ENCODE results near the gene TTC23.

Gene TTC23

DNA sequence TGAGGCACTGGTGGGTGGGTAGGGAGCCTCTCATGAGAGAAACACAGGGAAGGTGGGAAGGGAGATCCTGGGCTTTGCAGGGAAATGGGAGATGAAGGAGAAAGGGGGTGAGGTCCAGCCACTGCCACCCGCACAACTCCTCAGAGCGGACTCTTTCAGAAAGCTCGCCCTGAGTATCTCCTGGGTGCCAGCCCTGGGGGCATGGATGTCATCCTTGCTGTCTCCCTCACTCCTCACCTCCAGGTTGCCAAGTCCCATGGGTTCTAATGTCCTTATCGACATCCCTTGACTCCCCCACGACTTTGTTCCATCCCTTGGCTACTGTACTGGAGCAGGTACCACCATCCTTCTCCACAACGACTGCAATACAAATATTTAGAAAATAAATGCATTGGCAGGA, 103.6 kb downstream of the TTC23 start:
- no peak for DNase-seq (ENCODE audit: low read depth)
- H3K4me3 ChIP-seq (ENCODE audit: low read length), result no peak overlapping the region
- TF ChIP-seq, protein P1, sequence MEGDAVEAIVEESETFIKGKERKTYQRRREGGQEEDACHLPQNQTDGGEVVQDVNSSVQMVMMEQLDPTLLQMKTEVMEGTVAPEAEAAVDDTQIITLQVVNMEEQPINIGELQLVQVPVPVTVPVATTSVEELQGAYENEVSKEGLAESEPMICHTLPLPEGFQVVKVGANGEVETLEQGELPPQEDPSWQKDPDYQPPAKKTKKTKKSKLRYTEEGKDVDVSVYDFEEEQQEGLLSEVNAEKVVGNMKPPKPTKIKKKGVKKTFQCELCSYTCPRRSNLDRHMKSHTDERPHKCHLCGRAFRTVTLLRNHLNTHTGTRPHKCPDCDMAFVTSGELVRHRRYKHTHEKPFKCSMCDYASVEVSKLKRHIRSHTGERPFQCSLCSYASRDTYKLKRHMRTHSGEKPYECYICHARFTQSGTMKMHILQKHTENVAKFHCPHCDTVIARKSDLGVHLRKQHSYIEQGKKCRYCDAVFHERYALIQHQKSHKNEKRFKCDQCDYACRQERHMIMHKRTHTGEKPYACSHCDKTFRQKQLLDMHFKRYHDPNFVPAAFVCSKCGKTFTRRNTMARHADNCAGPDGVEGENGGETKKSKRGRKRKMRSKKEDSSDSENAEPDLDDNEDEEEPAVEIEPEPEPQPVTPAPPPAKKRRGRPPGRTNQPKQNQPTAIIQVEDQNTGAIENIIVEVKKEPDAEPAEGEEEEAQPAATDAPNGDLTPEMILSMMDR (conservative IDR thresholded peaks at IDR 0.05; ENCODE audit: low read depth, low read length), result no peak

DNA sequence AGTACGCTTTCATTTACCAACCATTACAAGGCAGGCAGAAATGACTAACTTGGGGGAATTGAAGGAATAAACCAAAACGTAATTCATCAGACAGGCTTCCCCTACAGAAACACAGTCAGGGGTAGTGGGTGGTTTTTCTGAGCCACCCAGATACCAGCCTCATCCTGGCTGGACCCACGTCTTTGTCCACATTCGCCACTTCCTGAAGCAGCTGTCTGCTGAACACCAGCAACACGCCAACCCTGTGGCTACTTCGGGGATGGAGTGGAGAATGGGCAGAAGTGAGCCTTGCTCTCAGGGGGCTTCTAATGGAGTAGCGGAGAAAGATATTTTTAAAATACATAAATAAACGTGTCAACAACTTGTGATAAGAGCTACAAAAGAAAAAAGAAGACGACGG, 104.4 kb downstream of the TTC23 start:
- H3K4me3 ChIP-seq (ENCODE audit: low read length), result no peak overlapping the region
- DNase-seq (ENCODE audit: low read depth), result no peak
- TF ChIP-seq, protein P1 (conservative IDR thresholded peaks at IDR 0.05; ENCODE audit: low read depth, low read length), result no peak

DNA sequence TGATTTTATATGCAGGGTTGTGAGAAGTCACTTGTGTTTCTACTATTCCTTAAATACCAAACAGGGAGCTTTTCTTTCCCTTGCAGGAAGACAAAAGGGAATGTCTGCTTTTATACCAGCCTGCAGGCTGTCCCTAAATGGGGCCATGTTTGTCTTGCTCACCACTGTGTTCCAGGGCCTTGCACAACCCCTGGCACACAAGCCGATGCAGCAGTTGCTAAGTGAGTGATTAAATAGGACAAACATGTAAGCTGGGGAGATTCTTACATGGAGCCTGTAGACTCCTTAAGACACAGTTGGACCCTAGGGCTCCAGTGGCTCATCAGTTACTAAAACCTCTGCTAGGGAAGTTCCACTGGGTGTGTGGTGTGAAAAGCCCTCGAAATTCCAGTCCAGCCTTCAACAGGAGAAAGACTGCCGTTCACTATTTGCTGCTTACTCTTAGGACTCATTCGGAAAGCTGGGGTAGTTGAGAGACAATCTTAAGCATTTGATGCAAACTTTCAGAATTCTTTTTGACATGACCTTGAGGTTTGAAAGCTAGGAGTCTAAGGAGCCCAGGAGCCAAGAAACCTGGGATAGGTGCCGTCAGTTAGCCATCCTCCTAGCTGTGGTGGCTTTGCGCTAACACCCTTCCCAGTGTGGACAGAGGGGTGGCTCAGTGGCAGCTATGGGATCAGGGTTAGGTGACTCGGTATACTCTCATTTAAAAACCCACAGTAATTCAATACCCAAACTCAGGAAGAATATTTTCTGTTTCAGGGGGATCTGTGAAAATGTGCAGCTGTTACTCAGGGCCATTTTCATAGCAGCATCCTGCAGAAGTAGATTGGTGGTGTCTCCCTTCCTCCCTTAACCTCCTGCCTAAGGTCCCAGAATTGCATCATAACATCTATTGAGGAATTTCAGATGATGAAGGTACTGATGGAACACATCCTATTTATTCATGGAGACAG, 105.4 kb downstream of the TTC23 start:
- no peak for DNase-seq (ENCODE audit: low read depth)
- TF ChIP-seq, protein P1 (conservative IDR thresholded peaks at IDR 0.05; ENCODE audit: low read depth, low read length), result no peak
- H3K4me3 ChIP-seq (ENCODE audit: low read length), result no peak overlapping the region

- no peak for DNase-seq (ENCODE audit: low read depth)
- TF ChIP-seq, protein P1 (conservative IDR thresholded peaks at IDR 0.05; ENCODE audit: low read depth, low read length), result no peak
- no peak overlapping the region for H3K4me3 ChIP-seq (ENCODE audit: low read length)
Measured at GRCh38 chr15:99143242-99143641, 106.1 kb downstream of the TTC23 start.

- no peak for DNase-seq (ENCODE audit: low read depth)
- no peak overlapping the region for H3K4me3 ChIP-seq (ENCODE audit: low read length)
- TF ChIP-seq, protein P1 (conservative IDR thresholded peaks at IDR 0.05; ENCODE audit: low read depth, low read length), result no peak
Measured at GRCh38 chr15:99142562-99142961, 106.8 kb downstream of the TTC23 start.

DNA sequence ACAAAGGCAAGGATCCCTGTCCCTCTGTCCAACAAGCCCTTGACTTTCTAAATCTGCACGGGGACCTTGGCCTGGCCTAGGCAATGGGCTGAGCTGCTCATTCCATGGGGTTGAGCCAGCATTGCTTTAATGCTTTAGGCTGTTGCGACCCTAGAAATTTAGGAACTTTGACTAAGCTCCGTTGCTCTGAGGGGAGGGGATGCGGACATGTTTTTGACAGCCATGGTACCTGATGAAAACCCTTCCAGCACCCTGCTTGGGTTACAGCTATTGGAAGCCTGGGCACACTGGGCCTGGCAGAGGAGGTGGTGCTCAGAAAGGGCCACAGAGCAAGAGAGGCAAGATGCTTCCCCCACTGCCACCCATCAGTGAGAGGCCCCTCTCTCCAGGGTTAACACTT, 107.4 kb downstream of the TTC23 start:
- no peak for DNase-seq (ENCODE audit: low read depth)
- no peak overlapping the region for H3K4me3 ChIP-seq (ENCODE audit: low read length)
- TF ChIP-seq, protein P1 (conservative IDR thresholded peaks at IDR 0.05; ENCODE audit: low read depth, low read length), result no peak

DNA sequence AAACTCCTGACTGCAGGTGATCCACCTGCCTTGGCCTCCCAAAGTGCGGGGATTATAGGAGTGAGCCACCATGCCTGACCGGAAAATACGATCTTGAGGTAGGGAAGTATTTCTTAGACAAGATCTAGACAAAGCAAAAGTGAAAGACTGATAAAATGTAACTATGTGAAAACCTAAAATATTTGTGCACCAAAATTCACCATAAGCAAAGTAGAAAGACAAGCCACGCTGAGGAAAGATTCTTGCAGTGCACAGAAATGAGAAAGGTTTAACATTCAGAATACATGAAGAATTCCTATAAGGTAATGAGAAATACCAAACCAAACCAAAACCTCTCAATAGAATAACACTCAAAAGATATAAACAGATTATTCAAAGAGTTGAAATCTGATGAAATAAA, 108.8 kb downstream of the TTC23 start:
- H3K4me3 ChIP-seq (ENCODE audit: low read length), result no peak overlapping the region
- DNase-seq (ENCODE audit: low read depth), result no peak
- TF ChIP-seq, protein P1 (conservative IDR thresholded peaks at IDR 0.05; ENCODE audit: low read depth, low read length), result no peak
